Measurements from ENCODE around the gene VAV2.

The VAV2 gene

GRCh38 chr9:133805876-133806622 is 186.1 kb downstream of the VAV2 start:
- no peak for ATAC-seq
- TF ChIP-seq ZNF565 (CRISPR knock-in tag; conservative IDR thresholded peaks at IDR 0.05; ENCODE audit: low read depth), result no peak
- no peak for TF ChIP-seq CSDC2 (CRISPR knock-in tag; IDR thresholded peaks at IDR 0.05)
- no peak for TF ChIP-seq ZC3H10 (CRISPR knock-in tag; IDR thresholded peaks at IDR 0.05)
- no peak for TF ChIP-seq TOX (CRISPR knock-in tag; IDR thresholded peaks at IDR 0.05; ENCODE audit: borderline replicate concordance)
- TF ChIP-seq BACH2 (CRISPR knock-in tag; IDR thresholded peaks at IDR 0.05; ENCODE audit: borderline replicate concordance), result no peak
- no peak for TF ChIP-seq PPARA (CRISPR knock-in tag; IDR thresholded peaks at IDR 0.05; ENCODE audit: borderline replicate concordance)
- TF ChIP-seq ZFP30 (CRISPR knock-in tag; IDR thresholded peaks at IDR 0.05), result no peak
- TF ChIP-seq, protein P1, sequence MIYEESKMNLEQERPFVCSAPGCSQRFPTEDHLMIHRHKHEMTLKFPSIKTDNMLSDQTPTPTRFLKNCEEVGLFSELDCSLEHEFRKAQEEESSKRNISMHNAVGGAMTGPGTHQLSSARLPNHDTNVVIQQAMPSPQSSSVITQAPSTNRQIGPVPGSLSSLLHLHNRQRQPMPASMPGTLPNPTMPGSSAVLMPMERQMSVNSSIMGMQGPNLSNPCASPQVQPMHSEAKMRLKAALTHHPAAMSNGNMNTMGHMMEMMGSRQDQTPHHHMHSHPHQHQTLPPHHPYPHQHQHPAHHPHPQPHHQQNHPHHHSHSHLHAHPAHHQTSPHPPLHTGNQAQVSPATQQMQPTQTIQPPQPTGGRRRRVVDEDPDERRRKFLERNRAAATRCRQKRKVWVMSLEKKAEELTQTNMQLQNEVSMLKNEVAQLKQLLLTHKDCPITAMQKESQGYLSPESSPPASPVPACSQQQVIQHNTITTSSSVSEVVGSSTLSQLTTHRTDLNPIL (CRISPR knock-in tag; IDR thresholded peaks at IDR 0.05; ENCODE audit: low read depth), result no peak
- TF ChIP-seq, protein P2, sequence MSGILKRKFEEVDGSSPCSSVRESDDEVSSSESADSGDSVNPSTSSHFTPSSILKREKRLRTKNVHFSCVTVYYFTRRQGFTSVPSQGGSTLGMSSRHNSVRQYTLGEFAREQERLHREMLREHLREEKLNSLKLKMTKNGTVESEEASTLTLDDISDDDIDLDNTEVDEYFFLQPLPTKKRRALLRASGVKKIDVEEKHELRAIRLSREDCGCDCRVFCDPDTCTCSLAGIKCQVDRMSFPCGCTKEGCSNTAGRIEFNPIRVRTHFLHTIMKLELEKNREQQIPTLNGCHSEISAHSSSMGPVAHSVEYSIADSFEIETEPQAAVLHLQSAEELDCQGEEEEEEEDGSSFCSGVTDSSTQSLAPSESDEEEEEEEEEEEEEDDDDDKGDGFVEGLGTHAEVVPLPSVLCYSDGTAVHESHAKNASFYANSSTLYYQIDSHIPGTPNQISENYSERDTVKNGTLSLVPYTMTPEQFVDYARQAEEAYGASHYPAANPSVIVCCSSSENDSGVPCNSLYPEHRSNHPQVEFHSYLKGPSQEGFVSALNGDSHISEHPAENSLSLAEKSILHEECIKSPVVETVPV (CRISPR knock-in tag; IDR thresholded peaks at IDR 0.05), result no peak
- TF ChIP-seq ESRRG (CRISPR knock-in tag; IDR thresholded peaks at IDR 0.05), result no peak
- TF ChIP-seq ISL1 (CRISPR knock-in tag; IDR thresholded peaks at IDR 0.05), result no peak
- no peak for TF ChIP-seq PATZ1 (CRISPR knock-in tag; IDR thresholded peaks at IDR 0.05; ENCODE audit: borderline replicate concordance)
- TF ChIP-seq POU6F1 (CRISPR knock-in tag; IDR thresholded peaks at IDR 0.05; ENCODE audit: borderline replicate concordance, low read depth), result no peak
- no peak for TF ChIP-seq TCF4 (CRISPR knock-in tag; IDR thresholded peaks at IDR 0.05; ENCODE audit: borderline replicate concordance)
- TF ChIP-seq SNAI2 (CRISPR knock-in tag; IDR thresholded peaks at IDR 0.05), result no peak
- TF ChIP-seq ZFP3 (CRISPR knock-in tag; IDR thresholded peaks at IDR 0.05), result no peak
- TF ChIP-seq GLIS3 (CRISPR knock-in tag; IDR thresholded peaks at IDR 0.05), result no peak
- no peak for TF ChIP-seq ARNTL (CRISPR knock-in tag; IDR thresholded peaks at IDR 0.05; ENCODE audit: borderline replicate concordance, low read depth)

DNA sequence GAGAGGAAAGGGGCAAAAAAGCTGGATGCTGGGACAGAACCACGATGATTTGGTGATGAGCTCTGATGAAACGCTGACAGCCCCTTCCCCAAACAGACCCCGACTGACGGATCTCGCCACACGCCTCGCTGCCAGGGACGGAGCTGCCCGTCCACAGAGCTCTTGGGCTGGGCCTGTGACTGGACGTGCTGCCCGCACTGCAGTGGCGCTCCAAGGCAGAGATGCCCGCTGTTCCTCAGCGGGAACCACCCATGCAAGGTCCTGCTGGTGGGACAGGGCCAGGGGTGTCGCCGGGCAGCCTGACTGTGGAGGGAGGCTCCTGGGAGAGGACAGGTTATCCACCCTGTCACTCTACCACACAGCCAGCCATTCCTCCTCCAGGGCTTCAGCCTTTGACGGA is 187.9 kb downstream of the VAV2 start:
- no peak for ATAC-seq
- TF ChIP-seq SNAI2 (CRISPR knock-in tag; IDR thresholded peaks at IDR 0.05) (no peak), PPARA (CRISPR knock-in tag; IDR thresholded peaks at IDR 0.05; ENCODE audit: borderline replicate concordance) (no peak), PATZ1 (CRISPR knock-in tag; IDR thresholded peaks at IDR 0.05; ENCODE audit: borderline replicate concordance) (no peak), ZFP3 (CRISPR knock-in tag; IDR thresholded peaks at IDR 0.05) (no peak), ZC3H10 (CRISPR knock-in tag; IDR thresholded peaks at IDR 0.05) (no peak), ZNF565 (CRISPR knock-in tag; conservative IDR thresholded peaks at IDR 0.05; ENCODE audit: low read depth) (no peak), GLIS3 (CRISPR knock-in tag; IDR thresholded peaks at IDR 0.05) (no peak), POU6F1 (CRISPR knock-in tag; IDR thresholded peaks at IDR 0.05; ENCODE audit: borderline replicate concordance, low read depth) (no peak), ZNF8 (CRISPR knock-in tag; IDR thresholded peaks at IDR 0.05) (no peak)
- TF ChIP-seq, protein P1 (CRISPR knock-in tag; IDR thresholded peaks at IDR 0.05; ENCODE audit: low read depth), result no peak
